Immature natural killer cell (primary cell): Measurements from ENCODE around the gene PLCB4. TPM values are rescaled to one million over a fixed set of nuclear protein-coding genes. Genes with fewer than 3 reads are reported as not detected.

ENCODE experiments used
- DNase-seq, 3 donors: peaks; one replicate each; pipeline ENCODE4 v3.0.0; 2022; ENCODE audit warnings: mixed read lengths in 1 of 3
- H3K27ac Mint-ChIP-seq, 6 donors: one replicate each; pipeline ENCODE4 v1.8.0; 2020; ENCODE audit warnings: mixed read lengths in 6 of 6, mild to moderate bottlenecking in 5 of 6, inconsistent platforms in 4 of 6, moderate library complexity in 3 of 6
- H3K27me3 Mint-ChIP-seq, 3 donors: one replicate each; pipeline ENCODE4 v1.8.0; 2020 to 2021; ENCODE audit warnings: low read depth in 3 of 3, mild to moderate bottlenecking in 3 of 3, mixed read lengths in 3 of 3, moderate library complexity in 3 of 3, inconsistent platforms in 1 of 3
- H3K36me3 Mint-ChIP-seq, 3 donors: one replicate each; pipeline ENCODE4 v1.8.0; 2020; ENCODE audit warnings: mixed read lengths in 3 of 3, inconsistent platforms in 2 of 3, mild to moderate bottlenecking in 2 of 3
- H3K4me1 Mint-ChIP-seq, 2 donors: one replicate each; pipeline ENCODE4 v1.8.0; 2020; ENCODE audit warnings: inconsistent platforms in 2 of 2, mild to moderate bottlenecking in 2 of 2, mixed read lengths in 2 of 2, moderate library complexity in 1 of 2
- H3K4me3 Mint-ChIP-seq, 5 donors: one replicate each; pipeline ENCODE4 v1.8.0; 2020; ENCODE audit warnings: mild to moderate bottlenecking in 5 of 5, mixed read lengths in 5 of 5, inconsistent platforms in 3 of 5, moderate library complexity in 3 of 5
- H3K9me3 Mint-ChIP-seq, 6 donors: one replicate each; pipeline ENCODE4 v1.8.0; 2020; ENCODE audit warnings: mild to moderate bottlenecking in 6 of 6, mixed read lengths in 6 of 6, inconsistent platforms in 4 of 6, moderate library complexity in 3 of 6
- polyA plus RNA-seq, 3 donors: library from polyadenylated mRNA; unstranded; fragments of 300-500 nt; fragmentation: Illumina TruSeq; gene quantifications; one replicate each; pipeline ENCODE4 v1.2.3, GENCODE V29; 2021

PLCB4 gene
- polyA plus RNA-seq, 3 donors from 2014 or later: not detected

DNA sequence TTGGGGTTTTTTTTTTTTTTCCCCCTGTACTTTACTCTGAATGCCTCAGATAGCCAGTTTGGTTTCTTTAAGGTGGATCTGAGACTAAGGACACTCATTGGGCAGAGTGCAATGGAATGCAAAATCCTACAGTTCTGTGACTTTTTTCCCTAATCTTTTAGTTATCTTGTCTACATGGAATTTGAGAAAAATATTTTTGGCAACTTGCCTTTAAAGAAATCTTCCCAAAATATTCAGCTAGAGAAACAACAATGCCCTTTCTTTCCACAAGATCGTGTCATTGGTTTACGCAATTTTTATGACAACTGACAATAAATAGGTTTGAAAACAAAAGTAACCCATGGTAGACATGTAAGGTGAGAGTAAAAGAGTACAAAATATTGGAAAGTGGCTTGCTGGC, 273.8 kb downstream of the PLCB4 start:
- Mint-ChIP-seq H3K36me3 (no peaks in the 10 kb centered on the region), H3K27ac (no peak overlapping the region), H3K4me3 (no peak overlapping the region), H3K27me3 (peaks cover 0 to 4% (median 2%) of the 10 kb centered on the region in 3 donors), H3K9me3 (peaks cover 0 to 9% (median 0%) of the 10 kb centered on the region in 6 donors), H3K4me1 (peaks cover 0 to 5% of the 10 kb centered on the region in 2 donors)
- DNase-seq: no peak

DNA sequence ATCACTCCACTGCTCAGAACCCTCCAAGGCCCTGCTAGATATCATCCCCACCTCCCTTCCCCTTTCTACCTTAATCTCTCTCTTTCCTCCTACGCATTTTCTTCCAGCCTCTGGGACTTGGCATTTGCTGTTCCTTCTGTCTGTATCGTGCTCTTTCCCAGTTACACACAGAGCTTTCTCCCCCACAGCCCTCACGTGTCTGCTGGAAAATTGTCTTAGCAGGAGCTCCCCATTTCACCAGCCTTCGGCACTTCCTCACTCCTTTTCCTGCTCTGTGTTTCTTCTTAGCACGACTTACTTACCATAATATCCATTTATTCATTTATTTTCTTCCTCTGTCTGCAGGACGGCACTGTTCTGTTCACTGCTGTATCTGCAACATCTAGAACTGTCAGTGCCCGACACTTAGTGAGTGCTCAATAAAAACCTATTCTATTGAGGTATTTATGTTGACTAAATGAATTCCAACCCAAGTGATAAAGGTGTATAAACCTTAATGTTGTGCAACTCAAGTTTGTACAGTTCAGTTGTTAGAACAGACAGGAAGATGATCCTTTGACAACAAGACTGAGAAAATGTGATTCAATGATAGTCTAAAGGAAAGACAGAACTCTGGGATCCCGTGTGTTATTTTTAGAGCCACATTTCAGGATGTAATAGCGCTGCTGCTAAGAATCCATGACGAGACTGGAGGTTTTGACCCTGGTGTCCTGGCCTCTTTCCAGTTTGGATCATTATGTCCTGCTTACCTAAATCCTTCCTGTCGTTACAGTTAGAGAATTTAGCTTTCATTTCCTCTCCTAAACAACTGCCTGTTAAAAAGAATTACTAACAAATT, 275.4 kb downstream of the PLCB4 start:
- no peak overlapping the region for H3K4me3 Mint-ChIP-seq
- H3K36me3 Mint-ChIP-seq: no peaks in the 10 kb centered on the region
- peaks cover 2 to 4% (median 2%) of the 10 kb centered on the region in 3 donors for H3K27me3 Mint-ChIP-seq
- H3K9me3 Mint-ChIP-seq: peaks cover 0 to 9% (median 0%) of the 10 kb centered on the region in 6 donors
- no peak overlapping the region for H3K27ac Mint-ChIP-seq
- DNase-seq: no peak
- no peaks in the 10 kb centered on the region for H3K4me1 Mint-ChIP-seq

DNA sequence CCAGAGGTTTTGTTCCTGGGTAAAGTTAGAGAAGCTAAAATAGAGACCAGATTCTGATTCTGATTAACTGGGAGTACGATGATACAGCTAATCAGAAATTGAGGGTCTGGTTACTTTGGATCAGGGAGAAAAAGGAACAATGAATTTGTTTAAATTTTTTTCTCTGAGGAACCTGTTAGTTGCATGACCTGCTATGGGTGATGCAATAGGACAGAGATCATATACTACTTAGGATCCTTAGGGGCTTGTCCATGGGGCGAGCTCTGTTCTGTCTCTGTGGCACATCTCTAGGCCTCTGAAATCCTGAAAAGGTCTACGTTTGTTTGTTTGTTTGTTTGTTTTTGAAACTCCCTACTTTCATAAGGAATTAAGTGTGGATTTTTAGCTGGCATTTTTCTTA, 279.4 kb downstream of the PLCB4 start:
- H3K27ac Mint-ChIP-seq: no peak overlapping the region
- no peaks in the 10 kb centered on the region for H3K36me3 Mint-ChIP-seq
- no peak overlapping the region for H3K4me3 Mint-ChIP-seq
- peaks cover 0 to 7% (median 0%) of the 10 kb centered on the region in 6 donors for H3K9me3 Mint-ChIP-seq
- no peaks in the 10 kb centered on the region for H3K4me1 Mint-ChIP-seq
- peaks cover 2% of the 10 kb centered on the region in 3 donors for H3K27me3 Mint-ChIP-seq
- no peak for DNase-seq

DNA sequence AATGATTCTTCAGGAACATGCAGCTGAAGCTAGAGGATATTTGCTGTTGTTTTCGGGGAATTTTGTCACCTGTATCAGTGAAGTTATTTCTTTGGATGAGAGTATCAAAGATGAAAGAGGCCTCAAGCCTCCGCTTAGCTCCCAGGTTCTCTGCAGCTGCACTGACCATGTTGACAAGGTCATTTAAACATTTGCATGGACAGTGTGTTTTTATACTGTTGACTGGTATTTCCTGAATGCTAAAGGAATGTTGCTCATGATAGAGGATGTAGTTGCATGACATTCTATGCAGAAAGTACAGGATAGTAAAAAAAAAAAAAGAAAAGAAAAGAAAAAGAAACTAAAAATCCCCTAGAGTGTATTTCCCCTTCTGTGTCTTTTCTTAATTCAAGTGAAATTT, 279.9 kb downstream of the PLCB4 start:
- peaks cover 0 to 7% (median 0%) of the 10 kb centered on the region in 6 donors for H3K9me3 Mint-ChIP-seq
- no peaks in the 10 kb centered on the region for H3K4me1 Mint-ChIP-seq
- no peaks in the 10 kb centered on the region for H3K36me3 Mint-ChIP-seq
- DNase-seq: no peak
- H3K27me3 Mint-ChIP-seq: peaks cover under 1 to 3% (median 2%) of the 10 kb centered on the region in 3 donors
- H3K4me3 Mint-ChIP-seq: no peak overlapping the region
- no peak overlapping the region for H3K27ac Mint-ChIP-seq

DNA sequence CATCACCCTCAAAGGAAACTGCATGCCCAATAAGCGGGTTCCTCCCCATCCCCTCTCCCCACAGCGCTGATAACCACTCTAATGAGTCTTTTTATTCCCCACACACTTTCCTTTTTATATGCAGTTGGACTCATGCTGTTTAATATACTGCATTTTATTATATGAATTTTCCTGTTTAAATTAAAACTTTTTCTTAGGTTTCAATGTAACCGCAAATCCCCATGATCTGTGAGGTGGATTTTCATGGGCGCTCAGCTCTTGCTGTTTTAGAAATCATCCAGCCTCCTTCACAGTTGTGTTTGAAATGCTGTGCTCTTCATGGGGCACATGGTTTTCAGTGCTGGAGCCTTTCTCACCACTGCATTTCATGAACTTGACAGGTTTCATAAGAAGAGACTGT, 280.4 kb downstream of the PLCB4 start:
- H3K9me3 Mint-ChIP-seq: peaks cover 0 to 7% (median 0%) of the 10 kb centered on the region in 6 donors
- no peak for DNase-seq
- no peaks in the 10 kb centered on the region for H3K4me1 Mint-ChIP-seq
- no peak overlapping the region for H3K27ac Mint-ChIP-seq
- H3K36me3 Mint-ChIP-seq: no peaks in the 10 kb centered on the region
- peaks cover 0 to 5% (median under 1%) of the 10 kb centered on the region in 3 donors for H3K27me3 Mint-ChIP-seq
- no peak overlapping the region for H3K4me3 Mint-ChIP-seq

DNA sequence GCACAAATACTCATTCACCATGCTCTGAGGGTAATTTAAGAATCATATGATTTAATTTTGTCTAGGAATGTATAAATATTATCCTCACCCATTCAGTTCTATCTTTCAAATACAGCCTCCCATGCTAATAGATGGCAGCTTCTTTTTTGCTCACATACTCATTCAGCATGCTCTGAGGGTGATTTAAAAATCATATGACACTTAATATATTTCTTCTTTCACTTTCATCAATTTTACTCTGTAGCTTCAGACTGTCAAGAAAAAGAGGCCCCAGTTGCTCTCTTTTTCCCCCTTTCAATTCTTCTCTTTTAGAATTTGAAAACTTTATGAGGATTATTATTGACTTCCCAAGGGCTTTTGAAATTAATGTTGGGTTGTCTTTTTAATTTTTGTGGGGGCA, 283.9 kb downstream of the PLCB4 start:
- DNase-seq: no peak
- Mint-ChIP-seq H3K4me1 (no peaks in the 10 kb centered on the region), H3K27ac (no peak overlapping the region), H3K36me3 (no peaks in the 10 kb centered on the region), H3K9me3 (peaks cover 0 to 2% (median 0%) of the 10 kb centered on the region in 6 donors), H3K4me3 (no peak overlapping the region), H3K27me3 (peaks cover 0 to 5% (median 0%) of the 10 kb centered on the region in 3 donors)

DNA sequence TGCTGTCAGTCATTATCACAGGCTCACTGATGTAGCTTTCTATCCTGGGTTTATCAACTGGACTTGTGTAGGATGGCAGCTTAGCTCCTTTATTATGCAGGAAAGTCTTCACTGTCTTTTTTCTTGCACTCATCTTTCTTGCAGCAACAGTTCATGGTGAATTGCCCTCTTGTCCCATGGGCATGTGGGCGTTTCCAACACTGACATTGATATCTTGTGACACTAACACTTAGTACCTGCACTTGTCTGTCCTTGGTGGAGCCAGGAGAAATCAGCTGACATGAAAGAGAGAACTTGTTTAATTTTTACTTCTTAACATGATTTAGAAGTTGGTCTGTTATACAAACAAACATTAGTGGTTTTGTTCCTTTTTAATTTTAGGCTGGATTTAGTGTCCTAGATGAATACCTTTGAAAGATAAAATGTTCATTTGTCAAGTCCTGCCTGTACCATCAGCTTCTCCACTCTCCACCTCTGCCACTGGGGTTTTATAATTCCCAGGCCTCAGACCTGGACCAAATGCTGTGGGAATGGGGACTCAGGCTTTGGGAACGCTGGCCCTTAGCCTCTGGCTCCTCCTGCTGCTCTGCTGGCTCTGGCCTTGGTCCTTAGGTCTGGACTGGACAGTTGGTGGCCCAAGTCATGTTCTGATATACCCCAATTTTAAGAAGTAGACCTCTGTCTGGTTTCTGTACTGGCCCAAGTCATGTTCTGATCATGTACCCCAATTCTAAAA, 284.5 kb downstream of the PLCB4 start:
- no peak for DNase-seq
- Mint-ChIP-seq H3K36me3 (no peaks in the 10 kb centered on the region), H3K27ac (no peak overlapping the region), H3K4me1 (no peaks in the 10 kb centered on the region), H3K9me3 (peaks cover 0 to 2% (median 0%) of the 10 kb centered on the region in 6 donors), H3K4me3 (no peak overlapping the region), H3K27me3 (peaks cover 0 to 5% (median 0%) of the 10 kb centered on the region in 3 donors)

DNA sequence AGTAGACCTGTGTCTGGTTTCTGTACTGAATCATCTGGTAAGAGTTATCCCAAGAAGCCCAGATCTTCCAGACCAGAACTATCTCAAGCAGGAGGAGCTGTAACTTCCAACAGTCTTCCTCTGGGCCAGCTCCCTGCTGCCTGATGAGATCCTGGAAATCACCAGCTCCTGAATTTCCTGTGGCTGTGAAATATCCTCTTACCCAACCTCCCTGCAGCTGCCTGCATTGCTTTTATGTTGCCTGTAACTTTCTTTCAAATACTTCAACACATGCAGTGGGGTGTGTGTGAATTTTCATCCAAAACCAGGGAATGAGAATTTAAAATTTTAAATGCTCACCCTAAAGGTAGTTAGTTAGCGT, 285.0 kb downstream of the PLCB4 start:
- no peaks in the 10 kb centered on the region for H3K36me3 Mint-ChIP-seq
- DNase-seq: no peak
- H3K27me3 Mint-ChIP-seq: peaks cover 0 to 5% (median 0%) of the 10 kb centered on the region in 3 donors
- no peak overlapping the region for H3K4me3 Mint-ChIP-seq
- H3K9me3 Mint-ChIP-seq: peaks cover 0 to 2% (median 0%) of the 10 kb centered on the region in 6 donors
- no peaks in the 10 kb centered on the region for H3K4me1 Mint-ChIP-seq
- no peak overlapping the region for H3K27ac Mint-ChIP-seq

DNA sequence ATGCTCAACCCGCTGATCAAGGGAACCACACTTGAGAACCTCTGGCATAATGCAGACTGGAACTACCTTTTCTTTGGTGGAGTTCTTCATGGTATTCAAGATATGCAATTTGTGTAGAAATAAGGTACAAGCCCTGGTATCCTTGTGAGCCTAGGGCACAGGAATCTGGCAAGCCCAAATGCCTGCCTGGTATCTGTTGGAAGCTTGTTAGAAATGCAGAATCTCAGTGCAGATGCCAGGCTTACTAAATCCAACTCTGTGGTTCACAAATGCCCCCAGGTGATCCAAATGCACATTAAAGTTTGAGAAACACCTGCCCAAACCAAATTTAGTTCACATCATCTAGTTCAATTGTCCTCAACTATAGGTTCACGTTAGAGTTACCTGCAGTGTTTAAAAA, 285.7 kb downstream of the PLCB4 start:
- Mint-ChIP-seq H3K27ac (no peak overlapping the region), H3K36me3 (no peaks in the 10 kb centered on the region), H3K27me3 (peaks cover 0 to 3% (median 0%) of the 10 kb centered on the region in 3 donors), H3K4me3 (no peak overlapping the region), H3K9me3 (peaks cover 0 to 4% (median 0%) of the 10 kb centered on the region in 6 donors), H3K4me1 (no peaks in the 10 kb centered on the region)
- no peak for DNase-seq

DNA sequence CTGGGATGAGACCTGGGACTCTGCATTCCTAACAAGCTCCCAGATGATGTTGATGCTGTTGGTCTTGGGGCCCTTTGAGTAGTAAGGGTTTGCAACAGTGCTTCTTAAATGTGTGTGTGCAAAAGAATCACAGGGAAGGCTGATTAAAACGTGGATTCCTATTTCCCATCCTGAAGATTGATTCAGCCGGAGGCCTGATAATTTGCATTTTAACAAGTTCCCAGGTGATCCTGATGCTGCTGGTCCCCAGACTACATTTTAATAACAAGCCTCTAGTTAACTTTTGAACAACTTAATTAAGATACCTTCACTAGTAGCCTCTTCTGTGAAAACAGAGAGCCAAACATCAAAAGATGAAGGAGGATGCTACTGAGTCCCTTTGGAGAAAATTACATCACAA, 289.1 kb downstream of the PLCB4 start:
- peaks cover 0 to 3% (median 0%) of the 10 kb centered on the region in 3 donors for H3K27me3 Mint-ChIP-seq
- H3K4me3 Mint-ChIP-seq: no peak overlapping the region
- no peak for DNase-seq
- H3K27ac Mint-ChIP-seq: no peak overlapping the region
- H3K4me1 Mint-ChIP-seq: no peaks in the 10 kb centered on the region
- peaks cover 0 to 5% (median 0%) of the 10 kb centered on the region in 6 donors for H3K9me3 Mint-ChIP-seq
- no peaks in the 10 kb centered on the region for H3K36me3 Mint-ChIP-seq

DNA sequence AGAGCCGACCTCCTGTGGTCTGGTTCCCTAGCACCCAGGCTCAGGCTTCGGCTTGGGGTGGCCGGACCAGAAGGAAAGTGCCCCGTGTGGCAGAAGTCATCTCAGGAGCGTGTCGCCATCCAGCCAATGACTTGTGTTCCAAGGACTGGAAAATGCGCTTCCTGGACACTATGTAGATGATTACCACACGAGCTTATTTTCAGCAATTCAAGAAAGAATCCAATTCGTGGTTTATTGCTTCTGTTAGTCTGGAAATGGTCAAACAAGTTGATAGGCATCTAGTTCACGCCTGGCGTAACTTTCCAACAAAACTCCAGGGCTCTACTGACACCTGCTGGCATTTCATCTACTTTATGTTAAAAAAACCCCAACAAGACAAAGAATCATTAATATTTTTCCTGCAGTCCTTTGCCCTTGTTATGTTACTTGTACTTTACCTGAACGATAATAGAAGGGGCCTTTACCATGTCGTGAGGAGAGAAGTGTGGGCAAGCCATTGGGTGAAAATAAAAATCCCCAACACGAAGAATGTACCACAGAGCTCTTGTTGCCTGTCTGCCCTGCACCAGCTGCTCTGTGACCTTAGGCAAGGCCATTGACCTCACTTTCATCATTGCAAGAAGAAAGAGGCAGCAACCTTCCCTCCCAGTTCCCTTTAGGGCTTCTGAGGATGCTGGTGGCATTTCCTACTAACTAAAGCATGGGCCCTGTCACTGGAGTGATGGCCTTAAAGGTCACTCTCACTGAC, 290.8 kb downstream of the PLCB4 start:
- no peaks in the 10 kb centered on the region for H3K4me1 Mint-ChIP-seq
- H3K27ac Mint-ChIP-seq: no peak overlapping the region

DNA sequence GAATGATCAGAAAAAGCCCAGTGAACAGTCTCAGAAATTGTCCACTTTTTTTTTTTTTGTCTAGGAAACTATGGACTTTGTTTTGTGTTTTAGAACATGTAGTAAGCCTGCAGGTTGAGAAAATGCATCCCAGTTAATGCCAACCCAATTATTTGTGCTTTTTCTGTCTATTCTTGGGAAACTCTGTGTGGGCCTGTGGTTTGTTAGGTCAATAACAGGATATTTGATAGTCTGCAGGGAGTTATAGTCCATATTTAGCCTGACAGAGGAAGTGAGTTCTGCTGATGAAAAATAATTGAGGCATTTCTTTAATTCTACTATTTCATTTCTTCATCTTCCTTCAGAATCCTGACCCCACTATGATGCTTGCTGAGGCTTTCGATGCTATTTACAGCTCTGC, 291.5 kb downstream of the PLCB4 start:
- H3K27ac Mint-ChIP-seq: no peak overlapping the region
- peaks cover 0 to 1% (median 0%) of the 10 kb centered on the region in 3 donors for H3K27me3 Mint-ChIP-seq

More for the DNA sequence above, 290.8 kb downstream of the PLCB4 start:
- Mint-ChIP-seq H3K36me3 (no peaks in the 10 kb centered on the region), H3K9me3 (peaks cover 0 to 4% (median 0%) of the 10 kb centered on the region in 6 donors), H3K27me3 (peaks cover 0 to 1% (median 0%) of the 10 kb centered on the region in 3 donors), H3K4me3 (no peak overlapping the region)
- DNase-seq: no peak

DNA sequence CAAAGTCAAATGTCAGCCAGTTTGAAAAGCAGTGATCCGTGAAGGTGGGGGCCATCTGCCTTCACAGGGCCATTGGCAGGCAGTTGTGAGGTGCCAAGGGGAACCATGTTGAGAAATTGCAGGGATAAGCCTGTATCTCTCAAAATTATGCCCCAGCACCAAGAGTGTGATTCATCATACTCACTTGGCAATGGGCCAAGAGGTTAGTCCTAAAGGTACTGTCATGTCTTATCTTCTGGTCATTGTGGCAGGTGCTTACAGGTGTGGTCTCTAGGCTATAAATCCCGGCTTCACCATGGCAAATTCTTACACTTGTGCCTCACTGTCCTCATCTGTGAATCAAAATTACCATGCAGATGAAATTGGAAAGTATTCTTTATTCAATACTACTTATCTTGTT, 294.8 kb downstream of the PLCB4 start:
- Mint-ChIP-seq H3K9me3 (peaks cover 0 to 5% (median 0%) of the 10 kb centered on the region in 6 donors), H3K4me1 (no peaks in the 10 kb centered on the region), H3K36me3 (no peaks in the 10 kb centered on the region), H3K4me3 (no peak overlapping the region), H3K27me3 (peaks cover 0 to 1% (median 0%) of the 10 kb centered on the region in 3 donors), H3K27ac (no peak overlapping the region)
- DNase-seq: no peak

More for the DNA sequence above, 291.5 kb downstream of the PLCB4 start:
- DNase-seq: no peak
- peaks cover 0 to 4% (median 0%) of the 10 kb centered on the region in 6 donors for H3K9me3 Mint-ChIP-seq
- H3K36me3 Mint-ChIP-seq: no peaks in the 10 kb centered on the region
- no peaks in the 10 kb centered on the region for H3K4me1 Mint-ChIP-seq
- no peak overlapping the region for H3K4me3 Mint-ChIP-seq
